NCI-H345 (cell line): ENCODE measurements around the gene TYR.
"Not testable (repeated sequence)": the region's sequence is repeated elsewhere in the genome, so short reads cannot be mapped to it uniquely, and the experiment has no call there.

Experiments used
- DNase-seq: peaks from one replicate; lab custom pipeline; 2025; lab: John Stamatoyannopoulos, UW

The TYR gene

DNA sequence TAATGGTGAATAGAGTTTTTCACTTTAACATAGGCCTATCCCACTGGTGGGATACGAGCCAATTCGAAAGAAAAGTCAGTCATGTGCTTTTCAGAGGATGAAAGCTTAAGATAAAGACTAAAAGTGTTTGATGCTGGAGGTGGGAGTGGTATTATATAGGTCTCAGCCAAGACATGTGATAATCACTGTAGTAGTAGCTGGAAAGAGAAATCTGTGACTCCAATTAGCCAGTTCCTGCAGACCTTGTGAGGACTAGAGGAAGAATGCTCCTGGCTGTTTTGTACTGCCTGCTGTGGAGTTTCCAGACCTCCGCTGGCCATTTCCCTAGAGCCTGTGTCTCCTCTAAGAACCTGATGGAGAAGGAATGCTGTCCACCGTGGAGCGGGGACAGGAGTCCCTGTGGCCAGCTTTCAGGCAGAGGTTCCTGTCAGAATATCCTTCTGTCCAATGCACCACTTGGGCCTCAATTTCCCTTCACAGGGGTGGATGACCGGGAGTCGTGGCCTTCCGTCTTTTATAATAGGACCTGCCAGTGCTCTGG, at the start of gene TYR:
TYR (plus strand) TSS at position 185 of the 541 bp plus-strand sequence; CDS start at position 264, 79 bp downstream.
- no peak for DNase-seq

DNA sequence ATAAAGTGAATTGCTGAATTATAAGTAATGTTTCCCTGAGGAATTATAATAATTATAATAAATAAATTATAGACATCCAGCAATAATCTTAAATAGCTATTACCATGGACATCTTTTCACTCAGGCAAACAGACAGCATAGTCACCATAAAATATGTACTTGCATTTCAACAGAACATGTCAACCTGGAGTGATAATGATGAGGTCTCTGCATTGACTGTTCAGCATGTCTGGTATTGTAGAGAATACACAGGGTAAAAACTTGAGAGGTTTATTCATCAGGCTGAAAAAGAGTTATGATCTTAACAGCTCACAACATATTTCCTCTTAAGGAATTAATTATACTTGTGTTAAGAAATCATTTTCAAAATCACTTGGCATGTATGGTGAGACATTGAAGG, 41.1 kb upstream of the TYR start:
- DNase-seq = no peak

DNA sequence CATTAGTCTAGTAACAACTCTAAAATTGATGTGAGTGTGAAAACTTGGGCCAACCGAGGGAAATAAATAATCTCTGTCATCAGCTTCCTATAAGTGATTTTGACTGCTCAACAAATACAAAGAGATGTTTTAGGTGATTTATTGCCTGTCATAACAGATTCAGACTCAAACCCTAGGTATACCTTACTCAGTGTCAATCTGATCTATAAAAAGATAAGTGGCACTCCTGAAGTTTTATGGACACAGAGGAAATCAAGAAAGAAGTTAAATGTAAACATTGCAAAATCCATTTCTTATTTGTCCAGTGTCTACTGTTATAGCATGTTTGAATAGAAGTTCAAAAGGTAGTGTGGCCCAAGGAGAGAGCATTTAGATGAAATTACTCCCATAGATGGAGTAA, 30.4 kb upstream of the TYR start:
- DNase-seq = no peak

DNA sequence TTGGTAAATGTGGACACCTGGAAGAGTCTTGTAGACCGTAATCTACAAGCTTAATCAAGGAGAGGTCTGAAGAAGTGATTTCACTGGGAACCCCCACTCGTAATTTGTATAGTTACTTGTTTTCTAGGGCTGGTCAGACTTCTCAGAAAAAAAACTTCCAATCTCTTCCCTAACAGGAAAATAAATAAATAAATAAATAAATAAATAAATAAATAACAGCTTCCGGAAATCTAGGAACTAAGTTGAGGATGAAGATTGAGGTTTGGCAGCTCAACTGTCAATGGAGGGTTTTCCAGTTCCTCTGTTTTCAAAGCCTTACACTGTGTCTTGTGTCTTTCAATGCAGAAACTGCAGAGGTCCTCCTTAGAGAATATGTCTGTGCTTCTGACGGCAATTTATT, 17.7 kb upstream of the TYR start:
- no peak for DNase-seq

DNA sequence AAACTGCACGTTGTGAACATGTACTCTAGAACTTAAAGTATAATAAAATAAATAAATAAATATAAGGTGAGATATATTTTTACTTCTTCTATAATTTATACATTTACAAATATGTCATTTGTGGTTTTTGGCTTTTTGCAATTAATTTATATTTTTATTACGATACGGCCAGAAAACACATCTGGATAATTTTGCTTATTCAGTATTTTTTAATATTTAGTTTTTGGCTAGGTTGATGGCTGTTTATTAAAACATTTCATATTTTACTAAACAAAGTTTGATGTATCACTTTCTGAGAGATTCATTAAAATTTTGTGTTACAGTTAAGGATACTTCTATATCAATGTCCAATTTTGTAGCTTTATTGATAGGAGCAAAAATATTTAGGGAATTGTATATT, 15.7 kb upstream of the TYR start:
- DNase-seq = no peak

DNA sequence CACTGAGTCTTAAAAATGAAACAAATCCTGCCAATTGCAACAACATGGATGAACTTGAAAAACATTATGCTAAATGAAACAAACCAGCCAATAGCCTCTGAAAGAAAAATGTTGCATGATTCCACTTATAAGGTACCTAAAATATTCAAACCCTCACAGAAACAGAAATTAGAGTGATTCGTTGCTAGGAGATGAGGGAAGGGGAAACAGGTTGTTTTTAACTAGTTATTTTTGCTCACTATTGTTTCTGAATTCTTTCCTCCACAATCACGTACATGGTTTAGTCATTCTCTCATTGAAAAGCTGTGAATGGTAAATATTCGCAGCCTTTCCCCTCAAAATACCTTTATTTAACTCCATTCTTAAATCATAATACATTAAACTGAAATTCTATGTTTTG, 14.0 kb upstream of the TYR start:
- no peak for DNase-seq

DNA sequence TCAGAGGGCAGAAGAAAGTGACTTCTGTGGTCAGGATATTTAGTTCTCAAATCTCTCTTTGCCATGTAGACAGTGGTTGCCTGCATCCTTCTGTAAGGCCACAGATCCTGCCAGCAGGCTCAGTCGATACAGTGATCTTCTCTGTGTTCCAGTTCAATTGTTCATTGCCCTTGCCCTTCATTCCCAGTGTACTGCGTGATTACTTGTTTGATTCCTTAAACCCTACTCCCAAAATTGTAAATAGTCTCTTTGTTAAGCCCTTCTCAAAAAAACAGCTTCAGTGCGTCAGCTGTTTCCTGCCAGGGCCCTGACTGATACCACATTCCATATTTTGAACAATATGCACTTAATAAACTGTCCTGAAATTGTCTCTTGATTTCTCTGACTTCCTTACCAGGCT, 9.3 kb upstream of the TYR start:
- DNase-seq = no peak

DNA sequence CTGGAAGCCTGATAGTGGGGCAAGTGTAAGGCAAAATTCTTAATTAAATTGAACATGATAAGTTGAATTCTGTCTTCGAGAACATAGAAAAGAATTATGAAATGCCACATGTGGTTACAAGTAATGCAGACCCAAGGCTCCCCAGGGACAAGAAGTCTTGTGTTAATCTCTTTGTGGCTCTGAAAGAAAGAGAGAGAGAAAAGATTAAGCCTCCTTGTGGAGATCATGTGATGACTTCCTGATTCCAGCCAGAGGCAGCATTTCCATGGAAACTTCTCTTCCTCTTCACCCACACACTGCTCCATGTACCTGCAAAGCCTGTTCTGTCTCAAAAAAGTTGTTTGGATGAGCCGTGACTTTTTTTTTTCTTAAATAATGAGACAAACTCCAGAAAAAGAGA, 1.9 kb upstream of the TYR start:
- DNase-seq = no peak

DNA sequence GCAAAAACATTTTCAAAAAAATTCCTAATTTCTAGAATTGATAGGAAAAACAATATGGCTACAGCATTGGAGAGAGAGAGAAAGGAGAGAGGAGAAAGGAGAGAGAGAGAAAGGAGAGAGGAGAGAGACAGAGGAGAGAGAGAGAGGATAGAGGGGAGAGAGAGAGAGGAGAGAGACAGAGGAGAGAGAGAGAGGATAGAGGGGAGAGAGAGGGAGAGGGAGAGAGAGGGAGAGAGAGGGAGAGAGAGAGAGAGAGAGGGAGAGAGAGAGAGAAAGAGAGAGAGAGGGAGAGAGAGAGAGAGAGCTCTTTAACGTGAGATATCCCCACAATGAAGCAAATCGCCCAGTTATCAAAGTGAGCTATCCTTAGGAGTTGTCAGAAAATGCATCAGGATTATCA, 737 bp upstream of the TYR start:
- DNase-seq = no peak

DNA sequence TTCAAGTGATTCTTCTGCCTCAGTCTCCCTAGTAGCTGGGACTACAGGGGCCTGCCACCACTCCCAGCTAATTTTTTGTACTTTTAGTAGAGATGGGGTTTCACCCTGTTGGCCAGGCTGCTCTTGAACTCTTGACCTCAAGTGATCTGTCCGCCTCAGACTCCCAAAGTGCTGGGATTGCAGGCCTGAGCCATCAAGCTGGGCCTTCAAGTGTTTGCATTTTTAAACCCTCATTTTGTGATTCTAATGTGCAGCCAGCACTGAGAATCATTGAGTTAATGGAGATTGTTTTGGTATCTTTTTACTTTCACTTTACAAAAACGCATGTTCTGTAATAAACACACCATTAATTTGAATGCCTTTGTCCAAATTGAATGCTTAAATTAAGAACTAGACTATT, 3.4 kb downstream of the TYR start:
- no peak for DNase-seq

DNA sequence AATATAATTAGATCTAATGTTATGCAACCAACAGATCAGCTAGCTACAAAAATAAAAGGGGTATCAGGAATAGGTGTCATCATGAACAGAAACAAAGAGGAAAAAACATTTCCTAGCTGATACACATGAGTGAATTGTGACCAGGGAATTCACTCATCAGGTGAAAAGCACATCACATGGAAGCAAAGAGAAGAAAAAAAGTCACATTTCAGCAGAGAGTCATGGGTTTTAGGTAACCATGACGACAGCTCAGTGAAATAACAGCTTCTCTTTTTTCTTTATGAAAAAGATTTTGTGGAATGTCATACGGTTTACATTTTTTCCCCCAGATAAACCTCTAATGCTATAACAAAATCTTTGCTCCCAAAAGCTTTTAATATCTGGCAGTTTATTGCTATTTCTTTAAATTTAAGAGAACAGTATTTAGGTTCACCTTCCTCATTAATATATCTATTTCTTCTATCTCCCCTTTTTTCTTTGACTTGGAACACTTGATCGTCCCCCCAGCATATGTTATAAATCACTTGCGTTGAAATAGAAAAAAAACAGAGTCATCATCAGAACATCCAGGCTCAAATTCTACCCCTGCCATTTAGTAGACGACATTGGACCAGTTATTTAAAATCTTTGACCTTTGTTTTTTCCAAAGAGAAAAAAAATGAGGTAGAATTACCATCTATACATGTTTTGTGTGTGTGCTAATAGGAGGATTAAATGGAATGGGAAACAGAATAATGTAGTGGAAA, 5.3 kb downstream of the TYR start:
- no peak for DNase-seq

DNA sequence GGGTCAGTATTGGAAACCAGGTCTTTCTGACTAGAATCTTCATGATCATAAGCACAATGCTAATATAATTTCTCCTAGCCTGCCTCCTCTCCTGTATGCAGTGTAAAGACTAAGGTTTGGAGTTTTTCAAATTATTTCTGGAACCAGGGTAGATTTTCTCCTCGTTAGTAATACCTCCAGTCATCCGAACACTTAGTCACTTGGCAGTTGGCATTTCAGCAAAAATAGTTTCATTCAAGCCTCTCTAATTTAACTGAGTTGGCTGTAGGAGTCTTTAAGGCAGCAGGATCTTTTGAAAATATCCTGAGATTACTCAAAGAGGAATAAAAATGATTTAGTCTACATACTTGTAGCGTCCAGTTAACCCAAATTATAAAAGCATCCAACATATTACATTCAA, 6.3 kb downstream of the TYR start:
- no peak for DNase-seq

DNA sequence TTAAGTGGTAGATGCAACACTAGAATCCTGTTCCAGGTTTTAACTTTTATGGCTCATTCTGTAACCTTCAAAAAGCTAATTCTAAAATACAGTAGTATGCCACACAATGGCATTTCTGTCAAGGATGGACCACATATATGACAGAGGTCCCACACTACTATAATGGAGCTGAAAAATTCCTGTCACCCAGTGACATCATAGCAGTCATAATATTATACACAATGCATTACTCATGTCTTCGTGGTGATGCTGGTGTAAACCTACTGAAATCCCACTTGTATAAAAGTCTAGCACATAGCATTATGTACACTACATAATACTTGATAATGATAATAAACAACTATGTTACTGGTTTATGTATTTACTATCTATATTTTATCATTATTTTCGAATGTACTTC, 12.1 kb downstream of the TYR start:
- no peak for DNase-seq

DNA sequence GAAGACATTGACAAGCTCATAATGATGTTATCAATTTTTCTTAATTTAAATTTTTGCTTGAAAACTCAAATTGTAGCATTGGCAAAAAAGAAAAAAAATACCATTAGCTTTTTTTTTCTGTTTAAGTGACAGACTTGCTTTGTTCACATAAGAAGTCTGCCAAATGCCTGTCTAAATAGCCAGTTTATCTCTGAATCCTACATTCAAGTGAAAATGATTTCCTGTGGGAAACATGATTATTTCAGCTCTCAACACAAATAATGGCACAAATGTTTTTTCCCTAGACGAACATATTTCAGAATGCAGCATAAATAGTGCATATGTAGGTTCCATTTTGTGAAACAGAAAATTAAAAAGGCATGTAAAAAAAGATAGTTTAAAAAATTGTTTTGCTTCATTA, 23.5 kb downstream of the TYR start:
- DNase-seq = no peak

DNA sequence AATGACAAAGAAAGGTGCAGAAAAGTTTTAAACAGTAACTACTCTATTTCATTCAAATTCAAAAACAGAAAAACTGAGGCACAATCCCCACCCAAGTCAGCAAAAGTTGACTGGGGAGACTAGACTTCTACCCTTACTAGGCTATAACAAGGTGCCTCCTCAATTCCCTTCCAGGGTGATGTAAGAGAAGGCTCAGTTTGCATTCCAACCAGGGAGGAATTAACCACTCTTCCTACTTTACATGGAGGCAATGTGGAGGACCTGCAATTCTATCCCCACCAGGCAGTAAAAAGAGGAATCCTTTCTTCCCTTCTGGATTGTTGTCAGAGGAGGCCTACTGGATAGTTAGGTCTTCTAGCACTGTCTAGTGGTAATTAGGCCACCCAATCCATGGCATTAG, 26.1 kb downstream of the TYR start:
- DNase-seq = no peak

DNA sequence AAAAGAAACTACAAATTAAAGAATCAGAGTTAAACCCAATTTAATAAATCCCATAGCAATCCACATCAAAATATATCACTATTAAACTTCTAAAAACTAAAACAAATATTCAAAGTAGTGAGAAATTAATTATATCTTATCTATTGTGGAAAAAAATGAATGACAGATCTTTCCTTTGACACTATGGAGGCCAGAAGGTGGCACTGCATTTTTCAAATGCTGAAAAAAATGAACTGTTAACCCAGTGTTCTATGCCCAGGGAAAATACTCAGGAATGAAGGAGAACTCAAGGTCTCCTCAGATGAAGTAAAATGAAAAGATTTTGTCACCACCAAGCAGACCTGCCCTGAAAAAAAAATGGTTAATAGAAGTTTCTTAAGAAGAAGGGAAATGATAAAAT, 27.7 kb downstream of the TYR start:
- DNase-seq = no peak

DNA sequence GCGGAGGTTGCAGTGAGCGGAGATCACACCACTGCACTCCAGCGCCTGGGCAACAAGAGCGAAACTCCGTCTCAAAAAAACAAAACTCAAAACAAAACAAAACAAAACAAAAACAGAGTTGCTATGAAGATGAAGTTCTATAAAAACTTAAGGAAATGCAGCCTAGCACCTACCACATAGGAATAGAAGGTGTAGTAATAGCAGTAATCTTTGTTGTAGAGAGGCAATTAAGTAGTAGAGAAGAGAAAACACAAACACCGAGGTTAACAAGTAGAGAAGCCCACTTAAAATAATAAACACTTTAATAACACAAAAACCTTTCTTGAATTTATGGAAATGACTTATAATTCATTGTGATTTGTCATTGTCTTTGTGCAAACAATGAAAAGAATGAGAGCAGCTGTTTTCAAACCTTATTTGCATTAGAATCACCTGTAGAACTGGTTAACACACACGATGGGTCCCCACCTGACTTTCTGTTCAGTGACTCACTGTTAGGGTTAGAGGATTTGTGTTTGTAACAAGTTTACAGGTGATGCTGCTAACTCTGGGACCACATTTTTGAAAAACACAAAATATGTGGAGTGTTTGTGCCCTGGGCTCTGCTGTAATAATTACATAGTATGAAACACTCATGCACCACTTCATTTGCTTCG, 43.1 kb downstream of the TYR start:
- no peak for DNase-seq

DNA sequence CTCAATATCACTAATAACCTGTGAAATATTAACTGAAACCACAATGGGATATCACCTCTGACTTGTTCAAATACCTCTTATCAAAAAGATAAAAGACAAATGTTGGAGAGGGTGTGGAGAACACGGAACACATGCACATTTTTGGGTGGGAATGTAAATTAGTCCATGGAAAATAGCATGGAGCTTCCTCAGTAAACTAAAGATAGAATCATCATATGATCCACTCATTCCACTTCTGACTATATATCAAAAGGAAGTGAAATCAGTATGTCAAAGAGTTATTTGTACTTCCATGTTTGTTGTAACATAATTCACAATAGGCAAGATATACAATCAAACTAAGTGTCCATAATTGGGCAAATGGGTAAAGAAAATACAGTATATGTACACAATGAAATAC, 57.4 kb downstream of the TYR start:
- no peak for DNase-seq

DNA sequence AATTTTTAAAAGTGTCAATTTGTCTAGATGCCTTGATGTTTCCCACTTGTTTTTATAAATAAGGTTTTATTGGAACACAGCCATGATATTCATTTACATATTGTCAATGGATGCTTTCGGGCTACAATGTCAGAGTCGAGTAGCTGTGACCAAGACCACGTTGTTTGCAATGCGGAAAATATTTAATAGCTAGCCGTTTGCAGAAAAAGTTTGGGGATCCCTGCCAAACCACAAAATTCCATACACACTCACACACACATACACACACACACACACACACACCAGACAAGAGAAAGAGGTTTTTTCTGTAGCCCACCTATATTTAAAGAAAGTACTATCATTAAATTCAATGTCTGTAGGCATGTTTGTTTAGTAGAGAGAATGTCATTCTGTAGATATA, 58.3 kb downstream of the TYR start:
- no peak for DNase-seq

DNA sequence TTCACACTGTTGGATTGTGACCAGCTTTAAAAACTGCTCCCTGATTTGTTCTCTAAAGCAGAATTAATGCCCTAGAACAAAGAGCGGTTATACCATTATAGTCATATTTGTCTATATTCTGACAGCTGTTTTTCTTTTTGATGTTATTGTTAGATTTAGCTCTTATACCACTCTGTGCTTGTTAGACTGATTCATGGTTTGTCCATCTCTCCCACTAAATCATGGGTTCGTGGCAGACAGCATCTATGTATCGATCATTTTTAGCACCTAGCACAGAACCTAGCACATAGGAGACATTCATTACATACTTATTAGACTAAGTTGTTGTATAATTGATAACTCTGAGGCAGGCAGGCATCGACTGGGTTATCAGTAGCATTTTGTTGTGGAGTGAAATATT, 69.3 kb downstream of the TYR start:
- DNase-seq = not testable (repeated sequence)

DNA sequence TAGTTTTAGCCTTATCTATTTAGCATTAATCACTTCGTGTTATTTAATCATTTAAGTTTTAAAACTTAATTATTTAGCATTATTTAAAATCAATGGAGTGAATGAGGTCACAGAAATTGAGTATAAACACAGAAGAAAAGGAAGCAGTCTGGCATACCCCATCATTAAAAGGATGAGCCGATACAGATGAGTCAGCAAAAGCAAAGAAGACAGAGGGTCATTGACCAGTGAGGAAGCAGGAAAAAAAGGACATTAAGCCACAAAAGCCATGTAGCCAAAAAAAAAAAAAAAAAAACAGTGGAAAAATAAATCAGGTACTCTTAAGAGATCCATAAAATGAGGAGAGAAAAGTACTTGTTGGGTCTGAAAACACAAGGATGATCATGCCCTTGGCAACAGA, 71.5 kb downstream of the TYR start:
- DNase-seq = no peak

DNA sequence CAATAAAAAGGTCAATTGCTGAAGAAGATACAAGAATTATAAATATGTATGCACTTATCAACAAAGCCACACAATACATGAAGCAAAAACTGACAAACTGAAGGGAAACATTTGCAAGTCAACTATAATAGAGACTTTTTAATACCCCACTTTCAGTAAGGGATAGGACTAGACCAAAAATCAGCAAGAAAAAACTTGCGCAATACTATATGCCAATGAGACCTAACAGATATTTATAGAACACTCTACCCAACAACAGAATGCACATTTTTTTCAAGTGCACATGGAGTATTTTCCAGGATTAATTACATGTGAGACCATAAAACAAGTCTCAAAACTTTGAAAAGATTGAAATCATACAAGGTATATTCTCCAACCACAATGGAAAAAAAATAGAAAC, 83.8 kb downstream of the TYR start:
- not testable (repeated sequence) for DNase-seq

DNA sequence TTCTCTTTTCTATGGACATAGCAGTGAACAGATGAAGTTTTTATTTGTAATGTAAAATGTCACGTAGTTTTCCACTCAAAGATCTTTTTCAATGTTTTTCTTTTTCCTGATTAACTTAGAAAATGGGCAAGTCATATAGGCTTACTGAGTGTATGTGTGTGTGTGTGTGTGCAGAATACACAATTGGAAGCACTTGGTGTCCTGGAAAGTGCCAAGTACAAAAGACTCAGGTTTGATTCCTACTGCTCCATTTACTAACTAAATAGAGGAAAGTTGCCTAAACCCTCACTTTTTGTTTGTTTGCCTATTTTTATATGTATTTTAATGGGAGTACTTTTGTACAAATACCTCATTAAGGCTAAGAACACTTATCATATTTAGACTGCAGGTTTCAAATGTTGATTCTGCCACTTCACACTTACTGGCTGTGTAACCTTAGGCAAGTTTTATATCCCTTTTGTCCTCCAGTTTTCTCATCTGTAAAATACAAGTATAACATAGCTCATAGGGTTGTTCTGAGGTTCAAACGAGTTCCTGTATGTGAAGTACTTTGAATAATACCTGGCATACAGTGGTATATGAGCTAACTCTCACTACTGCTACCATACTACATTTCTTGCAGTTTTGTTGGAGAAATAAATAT, 90.1 kb downstream of the TYR start:
- DNase-seq = no peak
